HTERT RPE-1 (cell line): ENCODE data around the gene PTPRE.
"Not testable (repeated sequence)": the region's sequence is repeated elsewhere in the genome, so short reads cannot be mapped to it uniquely, and the experiment has no call there.

Source experiments
- in situ Hi-C: fragments of 300-500 bp; cut with MboI; formaldehyde crosslinking; loops from 4 replicates; pipeline ENCODE4 v1.14.3; 2020; ENCODE audit warnings: low sequenced_read_pairs

The PTPRE gene

DNA sequence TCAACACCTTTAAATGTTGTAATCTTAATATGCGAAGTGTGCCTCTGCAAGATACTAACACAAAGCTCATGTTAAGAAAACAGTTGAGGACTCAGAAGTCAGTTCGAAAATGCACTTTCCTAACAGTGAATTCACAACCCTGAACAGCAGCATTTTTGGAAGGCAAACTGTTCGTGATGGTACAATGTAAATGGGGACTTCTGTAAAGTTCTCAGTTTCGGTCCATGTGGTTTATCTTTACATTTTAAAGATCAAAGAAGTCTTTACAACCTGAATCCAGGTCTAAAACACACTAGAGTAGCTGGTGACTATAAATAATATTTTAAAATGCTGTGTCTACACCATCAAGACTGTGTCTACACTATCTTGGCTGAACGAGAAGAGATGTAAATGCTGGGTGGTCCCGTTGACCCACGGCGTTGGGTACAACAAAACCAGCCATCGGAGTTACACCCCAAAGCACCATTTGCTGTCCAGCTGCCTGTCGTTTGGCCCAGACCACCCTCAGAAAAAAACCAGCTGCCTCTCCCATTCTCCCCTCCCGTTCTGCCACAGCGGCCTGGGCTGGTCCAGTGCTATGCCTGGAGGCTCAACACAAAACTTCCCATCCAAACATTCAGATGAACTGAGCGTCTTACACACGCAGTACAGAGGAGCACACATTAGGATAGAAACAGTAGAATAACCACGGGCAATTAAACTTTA lies 176.4 kb downstream of the PTPRE start:
- in situ Hi-C loops, result no loop called here

DNA sequence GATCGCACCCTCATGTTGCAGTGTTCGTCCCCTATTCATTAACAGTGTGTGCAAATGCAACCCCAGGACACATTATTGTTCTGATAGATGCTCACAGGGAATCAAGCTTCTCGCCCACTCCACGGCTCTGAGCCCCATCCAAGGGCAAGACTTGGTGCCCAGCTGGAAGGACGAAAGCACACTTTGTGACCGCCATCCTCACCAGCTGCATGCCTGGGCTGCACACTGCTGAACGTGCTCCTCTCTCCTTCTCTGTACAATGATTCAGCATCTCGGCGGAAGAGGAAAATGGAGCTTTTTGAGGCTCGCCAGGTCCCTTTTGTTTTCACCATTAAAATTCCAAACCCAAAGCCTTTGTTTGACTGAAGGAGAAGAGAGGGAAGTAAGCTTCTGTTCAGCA lies 177.5 kb downstream of the PTPRE start:
- in situ Hi-C loops, result no loop called here

DNA sequence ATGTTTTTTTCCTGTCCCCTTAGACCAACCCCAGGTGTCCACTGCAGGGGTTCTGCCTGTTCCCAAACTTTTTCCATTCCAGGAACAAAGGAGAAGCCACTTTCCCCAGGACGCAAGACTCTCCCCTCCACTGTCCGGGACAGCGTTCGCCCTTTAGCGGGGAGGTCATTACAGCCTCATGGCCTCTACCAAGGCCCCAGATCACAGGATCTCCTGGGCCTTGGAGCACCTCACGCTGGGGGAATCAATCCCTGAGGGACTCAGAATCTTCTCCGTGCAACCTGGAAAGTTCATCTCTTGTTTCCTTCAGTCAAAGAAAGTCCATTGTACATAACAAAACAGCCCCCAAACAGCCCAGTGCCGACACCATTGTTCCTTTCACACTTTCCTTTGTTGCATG lies 178.1 kb downstream of the PTPRE start:
- in situ Hi-C loops, result no loop called here

DNA sequence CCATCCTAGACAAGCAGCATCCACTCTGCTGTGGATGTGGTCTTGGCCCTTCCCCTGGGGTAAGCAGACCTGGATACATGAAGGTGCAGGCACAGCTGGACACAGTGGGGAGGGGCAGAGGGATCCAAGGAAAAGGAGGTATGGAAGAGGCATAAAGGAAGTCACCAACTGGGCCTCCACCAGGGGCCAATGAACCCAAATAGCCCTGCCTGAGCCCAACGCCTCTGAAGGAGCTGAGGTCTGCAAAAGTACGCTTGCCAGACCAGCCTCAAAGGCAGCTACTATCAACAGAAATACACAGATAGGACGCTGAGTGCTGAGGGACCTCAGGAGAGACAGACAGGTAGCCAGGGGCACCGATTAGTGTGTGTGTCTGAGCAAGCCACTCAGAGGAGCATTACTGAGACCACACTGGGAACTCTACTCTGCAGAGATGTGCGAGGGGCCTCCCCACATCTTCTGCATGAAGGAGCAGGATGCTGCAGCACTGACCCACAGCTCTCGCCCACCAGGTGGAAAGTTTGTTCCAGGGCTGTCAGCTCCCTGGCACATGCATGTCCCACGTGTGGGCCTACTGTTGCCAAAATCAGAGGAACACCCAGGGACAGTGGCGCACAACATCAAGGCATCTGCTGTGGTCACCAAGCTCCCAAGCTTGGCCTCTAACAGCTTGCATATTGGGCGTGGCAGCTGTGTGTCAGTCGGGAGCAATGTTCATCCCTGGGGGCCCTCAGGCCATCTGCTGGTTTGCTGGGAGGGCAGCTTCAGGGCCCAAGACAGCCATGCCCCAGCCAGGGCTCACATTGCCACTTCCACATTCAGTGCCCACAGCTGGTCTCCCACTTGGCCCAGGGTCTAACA lies 179.3 kb downstream of the PTPRE start:
- in situ Hi-C loops, result no loop called here

DNA sequence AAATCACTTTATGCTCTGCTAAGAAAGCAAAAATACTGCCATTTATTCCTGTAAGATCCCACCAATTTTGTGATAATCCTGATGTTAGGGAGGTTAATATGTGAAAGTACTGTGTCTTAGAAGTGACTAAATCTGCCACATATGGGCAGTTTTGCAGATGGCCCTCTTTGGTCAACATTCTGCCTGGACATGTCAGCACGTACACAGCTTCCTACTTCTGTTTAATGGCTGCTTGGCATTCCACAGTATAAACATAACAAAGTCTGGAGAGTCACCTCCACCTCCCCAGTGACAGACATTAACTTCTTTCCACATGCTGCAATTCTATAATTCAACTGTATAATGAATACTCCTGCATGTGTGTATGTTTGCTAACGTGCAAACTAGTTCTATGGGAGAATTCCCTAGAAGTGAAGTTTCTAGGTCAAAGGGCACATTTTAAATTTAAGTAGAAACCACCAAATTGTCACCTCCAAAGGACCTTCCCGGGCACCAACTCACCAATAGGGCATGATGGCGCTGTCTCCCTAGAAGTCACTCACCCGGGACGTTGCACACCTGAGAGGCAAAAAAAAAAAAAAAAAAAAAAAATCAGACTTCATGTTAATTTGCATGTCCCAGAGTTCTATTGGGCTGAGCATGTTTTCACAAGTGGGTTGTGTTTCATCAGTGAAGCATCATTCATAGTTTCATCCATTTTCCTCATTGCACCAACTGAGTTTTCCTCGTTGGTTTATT lies 180.4 kb downstream of the PTPRE start:
- in situ Hi-C loops, result no loop called here

DNA sequence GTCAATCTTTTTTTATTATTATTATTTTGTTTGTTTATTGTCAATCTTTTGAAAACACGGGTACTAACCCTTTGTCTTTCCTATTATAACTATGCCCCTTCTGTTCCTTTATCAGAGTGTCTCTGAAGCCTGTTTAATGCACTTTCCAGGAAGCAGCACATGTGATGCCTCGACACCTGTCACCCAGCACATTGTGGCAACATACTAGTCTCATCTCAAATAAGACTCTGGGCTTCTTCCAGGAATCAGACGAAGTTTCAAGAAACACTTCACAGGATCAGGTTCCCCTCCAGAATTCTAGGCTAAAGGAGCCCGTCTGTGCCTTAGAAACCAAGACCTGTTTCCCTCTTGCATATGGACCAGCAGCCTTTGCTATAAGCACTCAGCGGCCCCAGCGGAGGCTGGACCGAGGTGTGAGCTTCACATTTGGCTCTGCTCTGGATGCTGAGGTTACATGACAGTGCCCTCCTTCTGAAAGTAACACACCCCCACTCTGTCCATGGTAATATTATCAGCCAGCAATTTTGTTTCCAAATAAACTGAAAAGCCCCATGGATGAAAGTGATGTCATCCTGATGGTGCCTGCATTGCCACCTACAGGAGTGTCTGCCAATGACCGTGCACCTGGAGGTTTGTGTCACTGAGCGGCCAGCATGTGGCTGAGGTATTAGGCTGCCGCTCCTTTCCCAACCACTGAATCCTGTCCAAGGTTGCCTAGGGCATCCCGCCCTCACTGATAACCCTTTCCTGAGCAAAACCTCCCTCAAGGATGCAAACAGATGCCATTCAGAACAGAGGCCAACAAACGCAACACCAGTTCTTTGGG lies 181.2 kb downstream of the PTPRE start:
- in situ Hi-C loops, result no loop called here

DNA sequence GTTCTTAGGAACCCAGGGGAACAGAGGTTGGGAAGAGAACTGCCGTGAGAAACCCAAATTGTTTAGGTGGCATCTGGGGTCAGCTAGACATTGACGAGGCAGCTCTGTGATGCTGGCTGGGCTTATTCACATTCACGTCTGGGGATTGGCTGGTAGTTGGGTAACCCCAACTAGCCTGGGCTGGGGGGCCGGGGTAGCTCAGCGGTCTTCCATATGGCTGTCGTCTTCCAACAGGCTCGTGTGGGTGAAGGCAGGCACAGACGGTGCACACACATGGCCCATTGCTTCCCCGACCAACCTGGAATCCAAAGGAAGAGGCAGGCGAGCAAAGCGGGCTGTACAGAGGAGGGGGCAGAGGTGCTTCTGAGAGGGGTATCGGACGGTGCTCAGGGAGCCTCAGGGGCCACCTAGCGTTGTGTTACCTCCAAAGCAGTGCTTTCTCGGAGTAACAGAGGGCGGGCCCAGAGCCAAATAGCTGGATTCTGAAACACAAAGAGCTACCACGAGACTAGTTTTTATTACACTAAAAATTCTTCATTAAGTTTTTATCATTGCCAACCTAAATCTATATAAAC lies 184.8 kb downstream of the PTPRE start:
- in situ Hi-C loops, result no loop called here

DNA sequence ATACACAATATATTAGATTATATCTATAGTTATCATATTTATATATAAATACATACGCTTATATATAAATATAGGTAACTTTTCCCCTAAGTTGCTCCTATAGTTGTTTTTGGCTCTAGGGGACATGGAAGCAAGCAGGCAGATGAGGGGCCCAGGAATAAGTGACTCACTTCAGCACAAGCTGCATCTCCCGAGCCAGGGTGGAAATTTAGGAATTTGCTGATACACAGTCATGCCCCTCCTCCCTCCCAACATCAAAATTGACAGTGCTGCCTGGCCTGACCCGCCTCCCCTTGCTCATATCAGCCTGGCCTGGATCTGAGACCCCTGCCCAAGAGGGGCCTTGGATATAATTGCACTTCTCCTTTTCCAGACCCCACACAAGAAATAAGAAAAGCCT lies 185.6 kb downstream of the PTPRE start:
- in situ Hi-C loops, result no loop called here

DNA sequence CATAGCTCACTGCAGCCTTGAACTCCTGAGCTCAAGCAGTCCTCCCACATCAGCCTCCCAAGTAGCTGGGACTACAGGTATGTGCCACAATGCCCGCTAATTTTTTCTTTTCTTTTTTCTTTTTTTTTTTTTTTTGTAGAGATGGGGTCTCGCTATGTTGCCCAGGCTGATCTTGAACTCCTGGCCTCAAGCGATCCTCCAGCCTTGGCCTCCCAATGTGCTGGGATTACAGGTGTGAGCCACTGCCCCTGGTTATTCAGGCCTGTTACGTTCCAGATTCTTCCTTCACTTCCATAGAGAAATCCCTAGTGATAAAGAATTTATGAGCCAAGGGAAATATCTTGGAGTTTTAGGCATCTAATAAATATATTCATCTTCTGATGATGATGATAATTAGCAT lies 187.7 kb downstream of the PTPRE start:
- in situ Hi-C loops, result not testable (repeated sequence)

DNA sequence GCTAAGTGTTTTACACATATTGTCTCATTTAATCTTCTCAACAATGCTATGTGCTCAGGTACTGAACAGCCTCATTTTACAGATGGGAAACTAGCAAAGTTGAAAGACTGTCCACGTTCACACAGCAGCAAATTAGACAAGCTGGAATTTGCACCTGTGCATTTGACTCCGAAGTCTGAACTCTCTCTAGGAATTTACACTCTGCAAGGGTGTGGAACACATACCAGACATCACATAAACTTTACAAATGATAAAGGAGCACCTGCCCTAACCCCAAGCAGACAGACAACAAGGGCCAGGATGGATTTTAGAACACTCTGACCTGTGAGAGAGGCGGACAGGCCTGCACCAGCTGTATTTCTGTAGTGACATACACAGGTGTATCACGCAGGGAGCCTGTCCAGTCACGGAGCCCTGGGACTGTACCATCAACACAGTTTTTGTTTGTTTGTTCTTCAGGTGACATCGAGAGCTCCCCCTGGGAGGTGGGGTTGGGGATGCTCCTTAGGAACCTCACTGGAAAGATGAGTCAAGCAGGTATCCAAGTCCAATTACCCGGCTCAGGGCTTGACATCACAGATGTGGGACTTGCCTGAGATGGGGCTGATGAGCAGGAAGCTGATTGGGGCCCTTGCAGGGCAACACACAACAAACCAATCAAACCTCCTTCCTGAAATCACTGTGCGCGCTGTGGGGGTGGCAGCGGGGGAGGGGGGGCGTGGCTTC lies 188.3 kb downstream of the PTPRE start:
- in situ Hi-C loops, result no loop called here

DNA sequence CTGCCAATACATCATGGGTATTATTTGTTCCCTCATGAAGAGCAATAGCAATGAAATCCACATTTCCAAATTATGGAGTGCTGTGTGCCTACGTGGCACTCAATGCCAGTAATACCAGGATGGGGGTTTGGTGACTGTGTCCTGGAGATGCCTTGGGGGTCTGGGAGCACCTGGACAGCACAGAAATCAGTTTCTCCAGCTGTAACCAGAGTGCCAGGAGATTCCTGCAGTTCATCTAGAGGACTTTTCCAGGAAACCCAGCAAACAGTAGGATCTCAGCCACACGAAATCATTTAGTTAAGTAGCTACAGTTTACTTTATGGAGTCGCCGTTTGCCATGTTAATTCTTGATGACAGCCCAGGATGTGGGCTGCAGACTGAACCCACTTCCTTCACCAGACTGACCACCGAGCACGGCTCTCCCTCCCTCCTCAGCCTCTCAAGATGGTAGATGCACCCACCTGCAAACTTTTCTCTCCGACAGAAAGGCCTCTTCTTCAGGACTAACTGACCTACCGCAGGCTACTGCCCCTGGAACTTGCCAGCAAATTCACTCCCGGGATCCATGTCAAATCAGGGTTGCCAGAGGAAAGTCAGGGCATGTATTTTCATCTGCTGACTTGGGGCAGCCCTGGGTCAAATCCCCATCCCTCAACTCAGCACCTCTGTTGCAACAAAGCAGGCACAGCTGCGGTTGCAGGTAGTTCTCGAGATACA lies 189.0 kb downstream of the PTPRE start:
- in situ Hi-C loops, result no loop called here

DNA sequence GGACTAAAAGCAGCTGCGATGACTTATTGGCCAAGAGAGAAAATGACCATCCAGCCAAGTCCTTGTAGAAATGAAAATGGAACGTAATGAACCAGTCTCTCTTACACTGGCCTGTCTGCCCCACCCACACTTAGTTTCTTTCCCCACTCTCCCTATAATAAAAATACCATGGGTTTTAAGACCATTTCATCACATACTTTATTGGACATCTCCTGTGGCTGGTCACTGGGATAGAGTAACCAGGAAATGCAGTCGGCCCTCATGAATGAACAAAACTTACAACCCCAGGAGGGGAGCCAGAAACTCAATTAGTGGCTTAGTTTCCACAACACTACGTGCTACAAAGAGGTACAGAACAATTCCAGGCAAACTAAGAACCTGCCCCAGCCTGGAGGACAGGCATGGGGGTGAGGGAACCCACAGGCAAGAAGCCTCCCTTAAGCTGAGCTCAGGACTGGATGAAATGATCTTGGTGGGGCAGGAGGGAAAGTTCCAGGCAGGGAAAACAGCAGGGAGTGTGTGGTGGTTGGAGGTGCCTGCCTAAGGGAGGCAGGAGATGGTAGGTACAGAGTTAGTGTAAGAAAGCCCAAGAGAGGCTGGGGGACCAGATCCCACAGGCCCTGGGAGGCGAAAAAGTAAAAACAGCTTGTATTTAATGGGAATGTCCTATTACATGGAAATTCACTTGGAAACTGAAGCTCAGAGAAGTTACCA lies 189.7 kb downstream of the PTPRE start:
- in situ Hi-C loops, result no loop called here

DNA sequence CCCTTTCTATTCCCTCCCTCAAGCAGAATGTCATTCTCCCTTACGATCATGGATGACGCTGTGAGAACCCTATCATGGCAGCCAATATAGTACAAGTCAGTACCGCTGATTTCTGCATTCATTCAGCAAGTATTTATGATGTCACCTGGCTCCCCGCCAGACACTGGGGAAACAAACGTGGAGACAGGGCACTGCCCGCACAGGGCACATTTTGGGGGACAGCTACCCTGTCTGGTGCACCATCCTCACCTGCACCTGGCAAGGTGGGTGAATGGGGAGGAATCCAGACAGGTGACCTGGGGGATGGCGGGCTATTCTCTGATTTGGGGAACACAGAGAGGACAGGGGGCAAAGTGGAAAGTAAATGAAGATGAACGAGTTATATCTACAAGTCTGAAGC lies 190.9 kb downstream of the PTPRE start:
- in situ Hi-C loops, result no loop called here

DNA sequence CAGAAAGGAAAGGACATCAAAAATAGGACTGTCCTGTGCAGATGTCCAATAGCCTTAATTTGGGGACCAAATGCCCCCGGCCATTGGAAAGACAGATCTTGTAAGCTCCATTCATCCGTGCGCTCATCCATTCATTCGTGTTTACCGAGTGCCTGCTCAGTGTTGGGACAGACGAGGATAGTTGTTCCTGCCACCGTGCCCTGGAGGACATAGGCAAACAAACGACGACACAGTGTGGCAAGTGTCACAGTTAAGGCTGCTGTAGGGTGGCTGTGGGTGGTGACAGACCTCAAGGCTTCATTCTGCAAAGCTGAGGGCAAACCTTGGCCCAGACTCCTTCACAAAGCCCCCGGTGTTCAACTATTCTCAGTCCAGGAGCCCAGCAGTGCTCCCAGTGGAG lies 191.7 kb downstream of the PTPRE start:
- in situ Hi-C loops, result no loop called here

DNA sequence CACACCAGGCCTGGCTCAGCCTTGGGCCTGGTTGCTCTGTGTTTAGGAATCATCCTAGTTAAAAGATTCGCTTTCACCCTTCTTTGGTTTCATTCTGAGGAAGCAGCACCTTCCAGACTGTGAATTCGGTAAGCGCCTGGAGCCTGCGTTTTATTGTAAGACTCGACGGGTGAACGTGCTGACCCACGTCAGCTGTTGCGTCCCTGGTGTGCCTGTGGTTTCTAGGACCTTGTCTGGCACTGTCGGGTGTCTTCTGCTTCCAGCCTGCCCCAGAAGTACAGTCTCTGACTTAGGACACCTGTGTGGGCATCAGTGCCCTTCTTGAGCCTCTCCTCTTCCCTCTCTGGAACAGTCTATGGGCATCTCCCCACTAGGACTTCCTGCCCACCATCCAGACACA lies 193.0 kb downstream of the PTPRE start:
- in situ Hi-C loops, result no loop called here

DNA sequence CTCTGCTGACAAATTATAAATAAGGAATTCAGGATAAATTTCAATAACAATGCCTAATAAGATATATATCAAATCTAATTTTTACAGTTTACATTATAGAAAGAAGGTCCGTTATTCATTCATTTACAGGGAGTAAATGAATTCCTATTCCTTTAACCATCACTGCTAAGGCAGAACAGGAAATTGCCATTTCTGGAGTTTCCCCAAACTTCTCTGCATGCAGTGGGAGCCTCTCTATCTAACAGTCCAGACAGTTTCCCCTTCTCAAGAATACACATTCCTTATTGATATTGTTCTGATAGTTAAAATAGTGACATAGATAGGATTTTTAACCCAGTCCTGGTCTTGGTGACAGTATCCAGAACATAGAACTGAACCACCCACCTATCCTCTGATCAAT lies 195.0 kb downstream of the PTPRE start:
- in situ Hi-C loops, result no loop called here

DNA sequence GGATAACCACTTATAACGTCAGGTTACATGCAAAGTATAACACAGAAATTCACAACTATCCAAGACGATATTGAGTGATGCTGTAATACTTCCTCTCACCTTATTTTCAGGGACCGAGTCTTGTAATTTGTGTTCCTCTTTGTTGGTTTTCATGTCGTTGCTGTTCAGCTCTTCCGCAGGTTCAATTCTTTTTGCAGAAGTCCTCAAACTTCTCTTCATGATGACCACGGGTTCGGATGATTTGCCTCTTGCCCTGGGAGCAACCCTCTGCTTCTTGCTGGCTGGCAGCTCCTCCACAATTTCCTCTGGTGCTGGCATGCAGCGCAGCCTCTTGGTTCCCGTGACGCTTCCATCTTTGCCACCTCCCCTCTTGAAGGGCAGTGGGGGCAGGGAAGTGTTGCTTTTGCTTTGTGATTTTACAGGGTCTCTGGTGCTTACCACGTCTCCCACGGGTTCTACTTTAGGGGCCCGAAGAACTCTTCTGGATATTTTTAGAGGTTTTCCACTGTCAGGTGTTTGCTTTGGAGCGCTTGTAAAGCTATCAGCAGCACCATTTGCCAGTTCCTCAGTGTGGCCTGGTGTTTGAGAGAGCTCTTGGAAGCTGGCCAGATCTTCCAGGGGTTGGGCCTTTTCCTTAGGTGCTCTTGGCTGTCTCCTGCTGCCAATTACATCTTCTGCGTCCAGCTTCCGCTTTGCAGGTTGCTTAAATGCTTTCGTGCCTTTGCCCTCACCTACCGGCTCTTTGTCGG lies 195.8 kb downstream of the PTPRE start:
- in situ Hi-C loops, result no loop called here

DNA sequence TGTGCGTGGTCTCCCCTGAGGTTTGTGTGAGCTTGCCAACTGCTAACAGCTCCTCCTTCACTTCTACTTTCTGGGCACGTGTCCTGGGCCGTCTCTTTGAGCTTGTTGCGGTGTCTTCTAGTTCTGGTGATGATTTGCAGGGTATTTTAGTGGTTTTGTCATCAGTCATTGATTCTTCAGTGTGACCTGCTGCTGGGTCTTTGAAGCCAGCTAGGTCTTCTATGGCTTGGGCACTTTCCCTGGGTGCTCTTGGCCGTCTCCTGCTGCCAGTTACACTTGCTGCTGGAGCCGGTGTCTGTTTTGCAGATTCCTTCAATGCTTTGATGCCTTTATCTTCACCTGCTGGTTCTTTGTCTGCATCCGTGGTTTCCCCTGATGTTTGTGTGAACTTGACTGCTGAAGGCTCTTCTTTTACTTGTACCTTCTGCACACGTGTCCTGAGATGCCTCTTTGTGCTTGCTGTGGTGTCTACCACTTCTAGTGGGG lies 196.4 kb downstream of the PTPRE start:
- in situ Hi-C loops, result no loop called here
